GM19099 (cell line): ENCODE measurements around the gene NR2C1.

ENCODE experiments used
- POLR2A ChIP-seq: IDR thresholded peaks from 3 replicates; pipeline ENCODE4 v1.6.1; 2011; ENCODE audit warnings: low read depth; ENCODE audit not compliant: insufficient read length; ENCODE audit errors: extremely low read depth

Gene NR2C1

GRCh38 chr12:95072900-95073697 is at the start of gene NR2C1:
Gene NR2C1, minus strand, starts transcription at chr12:95073618. Its CDS starts 6,234 bp downstream, at chr12:95067384.
- peak; percentile 59 for TF ChIP-seq POLR2A

DNA sequence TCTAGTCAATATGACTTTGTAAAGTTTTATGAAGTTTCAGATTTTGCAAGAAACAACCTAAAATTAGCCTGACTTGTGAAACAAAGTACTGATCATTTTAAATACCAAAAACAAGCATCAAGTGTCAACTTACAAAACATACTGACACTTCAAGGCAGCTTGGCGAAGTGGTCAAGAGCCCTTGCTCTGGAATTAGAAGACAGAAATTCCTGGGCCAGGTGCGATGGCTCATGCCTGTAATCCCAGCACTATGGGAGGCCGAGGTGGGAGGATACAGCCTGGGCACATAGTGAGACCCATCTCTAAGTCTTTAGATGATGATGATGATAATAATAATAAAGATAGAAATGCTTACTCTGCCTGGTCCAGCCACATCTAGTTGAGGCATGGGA is 45.4 kb upstream of the NR2C1 start:
- TF ChIP-seq POLR2A: no peak

GRCh38 chr12:95118138-95118787 is 44.8 kb upstream of the NR2C1 start:
- TF ChIP-seq POLR2A: no peak

DNA sequence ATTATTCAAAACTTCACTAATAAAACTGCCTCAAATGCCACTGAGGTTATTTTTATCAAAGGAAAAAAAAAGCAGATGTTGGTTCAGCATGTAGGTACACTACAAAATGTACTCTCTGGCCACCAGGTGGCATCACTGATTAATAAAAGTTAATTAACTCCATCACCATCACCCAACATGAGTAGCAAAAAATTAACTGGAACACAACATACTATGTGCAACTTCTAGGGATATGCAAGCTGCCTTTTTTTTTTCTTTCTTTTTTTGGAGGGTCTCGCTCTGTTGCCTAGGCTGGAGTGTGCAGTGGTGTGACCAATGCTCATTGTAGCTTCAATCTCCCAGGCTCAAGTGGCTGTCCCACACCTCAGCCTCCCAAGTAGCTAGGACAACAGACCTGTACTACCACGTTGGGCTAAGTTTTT is 43.8 kb upstream of the NR2C1 start:
- no peak for TF ChIP-seq POLR2A

DNA sequence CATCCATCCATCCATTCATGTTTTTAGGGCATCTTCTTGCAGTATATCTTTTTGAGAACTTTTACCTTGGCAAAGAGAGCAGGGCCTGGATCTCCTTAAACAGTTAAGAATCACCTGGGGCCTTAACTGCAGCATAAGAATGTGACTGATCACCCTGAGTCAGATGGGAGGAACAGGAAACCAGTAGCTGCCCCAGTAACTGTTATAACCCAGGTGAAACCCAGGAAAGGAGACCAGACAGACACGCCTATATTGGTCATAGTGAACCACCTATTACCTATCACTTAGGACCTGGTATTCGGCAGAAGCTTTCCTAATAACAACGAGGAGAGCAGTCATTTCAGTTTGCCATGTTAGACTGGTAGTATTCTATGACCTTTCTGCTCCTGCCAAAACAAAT is 43.4 kb upstream of the NR2C1 start:
- TF ChIP-seq POLR2A: no peak

DNA sequence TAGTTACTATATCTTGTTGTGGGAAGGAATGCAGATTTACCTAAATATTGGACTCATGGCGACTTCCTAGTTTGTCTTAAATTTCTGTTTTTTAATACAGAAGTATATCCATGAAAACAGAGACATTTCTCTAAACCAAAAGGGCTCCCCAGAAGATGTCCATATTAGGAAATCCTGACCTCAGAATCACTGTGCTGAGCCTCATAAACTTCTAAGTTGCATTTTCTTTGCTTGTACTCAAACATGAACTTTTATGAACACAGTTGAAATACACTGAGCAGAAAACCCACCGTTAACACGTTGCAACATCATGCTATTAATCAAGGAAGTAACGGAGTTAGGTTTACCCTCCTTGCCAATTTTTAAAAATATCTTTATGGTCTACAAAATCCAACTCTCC is 42.9 kb upstream of the NR2C1 start:
- no peak for TF ChIP-seq POLR2A

DNA sequence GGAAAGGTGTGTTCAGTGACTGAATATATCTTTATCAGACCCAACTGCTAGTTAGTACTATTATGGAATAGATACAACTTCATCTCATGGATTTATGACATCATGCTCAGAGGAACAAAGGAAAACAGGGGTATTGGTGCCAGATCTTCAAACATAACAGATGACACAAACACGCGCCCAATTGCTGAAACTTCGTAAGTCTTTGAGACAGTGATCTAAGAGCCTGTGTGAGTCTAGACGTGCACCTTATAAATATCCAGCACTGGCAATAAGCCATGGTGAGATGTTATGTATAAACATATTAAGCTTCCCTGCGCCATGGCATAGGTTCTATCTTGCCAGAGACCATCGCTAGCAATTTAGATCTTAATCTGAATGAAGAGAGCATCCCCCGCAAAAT is 42.2 kb upstream of the NR2C1 start:
- no peak for TF ChIP-seq POLR2A

DNA sequence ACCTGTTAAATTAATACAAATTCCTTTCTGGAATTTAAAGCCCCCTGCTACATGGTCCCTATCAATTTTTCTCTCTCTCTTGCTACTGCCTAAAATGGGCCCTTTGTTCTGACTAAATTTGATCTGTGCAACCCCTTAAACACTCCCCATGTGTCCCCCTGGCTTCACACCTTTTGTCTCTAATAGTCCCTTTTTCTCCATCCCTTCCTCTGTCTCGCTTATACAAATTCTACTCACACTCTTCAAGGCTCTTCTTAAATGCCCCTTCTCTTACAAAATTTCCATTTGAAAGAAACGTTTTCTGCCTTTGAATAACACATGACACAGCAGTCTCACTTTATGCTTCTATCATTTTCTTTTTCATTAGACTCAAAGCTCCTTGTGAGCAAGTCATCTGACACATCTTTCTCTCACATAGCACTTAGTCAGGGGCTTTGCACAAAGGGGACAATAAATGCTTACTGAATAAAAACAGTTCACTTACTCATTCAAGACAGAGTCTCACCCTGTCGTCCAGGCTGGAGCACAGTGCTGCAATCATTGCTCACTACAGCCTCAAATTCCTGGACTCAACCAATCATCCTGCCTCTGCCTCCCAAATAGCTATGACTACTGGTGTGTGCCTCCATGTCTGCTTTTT is 41.5 kb upstream of the NR2C1 start:
- TF ChIP-seq POLR2A: no peak

GRCh38 chr12:95107362-95107761 is 33.9 kb upstream of the NR2C1 start:
- TF ChIP-seq POLR2A: no peak

DNA sequence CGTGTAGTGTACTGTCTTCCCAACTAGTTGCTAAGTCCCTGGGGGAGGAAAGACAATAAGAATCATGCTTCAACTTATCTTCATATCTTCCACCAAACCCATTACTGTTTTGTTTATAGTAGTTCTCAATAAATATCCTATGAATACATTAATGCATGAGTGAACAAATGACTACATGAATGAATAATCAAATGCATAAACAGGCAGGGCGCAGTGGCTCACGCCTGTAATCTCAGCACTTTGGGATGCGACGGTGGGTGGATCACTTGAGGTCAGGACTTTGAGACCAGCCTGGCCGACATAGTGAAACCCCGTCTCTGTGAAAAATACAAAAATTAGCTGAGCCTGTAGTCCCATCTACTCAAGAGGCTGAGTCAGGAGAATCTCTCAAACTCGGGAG is 32.1 kb upstream of the NR2C1 start:
- no peak for TF ChIP-seq POLR2A

- TF ChIP-seq POLR2A: no peak
These were observed 31.6 kb upstream of the NR2C1 start for GRCh38 chr12:95104919-95105452.

GRCh38 chr12:95102916-95103671 is 29.7 kb upstream of the NR2C1 start:
- no peak for TF ChIP-seq POLR2A

DNA sequence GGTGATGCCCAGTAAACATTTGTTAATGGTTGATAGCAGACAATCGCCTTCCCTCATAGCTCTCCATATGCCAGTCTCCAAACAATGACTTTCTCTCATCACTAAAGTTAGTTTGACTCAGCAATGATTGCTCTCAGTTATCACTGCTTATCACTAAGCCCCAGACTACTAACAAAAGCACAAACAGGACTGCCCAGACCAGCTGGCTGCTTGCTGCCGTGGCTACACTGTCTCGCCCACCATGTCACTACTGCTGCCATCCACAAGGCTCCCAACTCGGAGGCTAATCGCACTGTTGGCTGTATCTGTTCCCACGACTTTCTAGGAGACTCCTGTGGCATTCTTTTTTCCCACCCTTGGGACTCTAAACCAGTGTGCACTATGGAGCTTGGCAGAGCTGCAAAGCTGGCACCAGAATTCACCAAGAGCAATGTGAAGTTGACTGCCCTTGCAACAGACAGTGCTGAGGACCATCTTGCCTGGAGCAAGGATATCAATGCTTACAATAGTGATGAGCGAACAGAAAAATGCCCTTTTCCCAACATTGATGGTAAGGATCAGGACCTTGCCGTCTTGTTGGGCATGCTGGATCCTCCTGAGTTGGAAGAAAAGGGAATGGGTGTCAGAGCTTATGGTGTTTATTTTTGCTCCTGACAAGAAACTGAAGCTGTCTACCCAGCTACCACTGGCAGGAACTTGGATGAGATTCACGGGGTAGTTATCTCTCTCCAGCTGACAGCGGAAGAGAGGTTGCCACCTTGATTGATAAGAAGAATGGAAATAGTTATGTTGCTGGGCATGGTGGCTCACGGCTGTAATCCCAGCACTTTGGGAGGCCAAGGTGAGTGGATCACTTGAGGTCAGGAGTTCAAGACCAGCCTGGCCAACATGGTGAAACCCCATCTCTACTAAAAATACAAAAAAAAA is 27.1 kb upstream of the NR2C1 start:
- no peak for TF ChIP-seq POLR2A

DNA sequence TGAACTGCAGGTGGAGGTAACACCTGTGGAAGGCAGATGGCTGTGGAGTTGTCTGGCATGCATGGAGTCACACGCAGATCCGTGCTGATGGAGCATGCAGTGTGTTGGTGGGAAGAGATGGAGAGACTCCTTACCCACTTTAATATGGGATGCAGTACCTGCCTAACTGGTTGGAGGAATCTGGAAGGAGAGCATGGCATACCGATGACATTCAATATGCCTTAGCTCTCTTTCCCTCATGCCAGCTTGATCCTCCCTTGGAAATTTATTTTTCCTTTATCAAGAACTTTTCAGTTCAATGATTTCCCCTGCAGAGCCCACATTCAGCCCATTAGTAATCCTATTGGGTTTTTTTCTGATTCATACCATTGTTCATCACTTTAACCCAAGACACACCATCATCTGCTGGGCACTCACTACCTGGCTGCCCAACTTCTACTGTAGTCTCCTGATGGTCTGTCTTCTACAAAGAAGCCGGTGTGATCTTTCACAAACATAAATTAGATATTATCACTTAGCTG is 25.9 kb upstream of the NR2C1 start:
- TF ChIP-seq POLR2A: no peak
